DND-41 (cell line): ENCODE results near the gene KHK.

Experiments
- ATAC-seq: fragments of 200-7000 bp; cut with Tn5 transposase; 3 replicates; pipeline ENCODE4 v1.9.1; 2021; ENCODE audit warnings: low read depth; ENCODE audit not compliant: insufficient read depth
- DNase-seq: peaks from one replicate; pipeline ENCODE4 v3.0.0-alpha.2; 2020
- H2AFZ ChIP-seq: 2 replicates; pipeline ENCODE4 v1.6.0; 2012; ENCODE audit warnings: low read depth, low read length
- H3K27ac ChIP-seq: 2 replicates; pipeline ENCODE4 v1.5.1; 2012; ENCODE audit warnings: low read length, inconsistent platforms
- H3K27me3 ChIP-seq: fragments of 200-600 bp; sonication (generic); 2 replicates; pipeline ENCODE4 v1.6.0; 2012; ENCODE audit warnings: low read length, mild to moderate bottlenecking, inconsistent platforms; ENCODE audit not compliant: insufficient read depth, poor library complexity
- H3K36me3 ChIP-seq: 2 replicates; pipeline ENCODE4 v1.5.1; 2012; ENCODE audit warnings: low read length, inconsistent platforms; ENCODE audit not compliant: insufficient read depth
- H3K4me1 ChIP-seq: 2 replicates; pipeline ENCODE4 v1.5.1; 2012; ENCODE audit warnings: mild to moderate bottlenecking, low read length; ENCODE audit not compliant: insufficient read depth
- H3K4me2 ChIP-seq: 2 replicates; pipeline ENCODE4 v1.6.0; 2012; ENCODE audit warnings: mild to moderate bottlenecking, moderate library complexity, low read length, inconsistent platforms; ENCODE audit not compliant: insufficient read depth
- H3K4me3 ChIP-seq, 2 experiments: fragments of 200-600 bp in 1 of 2; shearing (Covaris generic) in 1 of 2; 2 replicates each; pipeline ENCODE4 v1.5.1; 2012 to 2016; ENCODE audit warnings: inconsistent platforms in 2 of 2, low read length in 2 of 2, mild to moderate bottlenecking in 2 of 2, low read depth in 1 of 2, moderate library complexity in 1 of 2
- H3K79me2 ChIP-seq: 2 replicates; pipeline ENCODE4 v1.6.0; 2012; ENCODE audit warnings: low read length, inconsistent platforms; ENCODE audit not compliant: insufficient read depth
- H3K9ac ChIP-seq: 2 replicates; pipeline ENCODE4 v1.6.0; 2012; ENCODE audit warnings: low read depth, mild to moderate bottlenecking, inconsistent platforms, low read length, moderate library complexity
- H3K9me3 ChIP-seq: 2 replicates; pipeline ENCODE4 v1.5.1; 2012; ENCODE audit warnings: low read length, moderate library complexity, mild to moderate bottlenecking, inconsistent platforms; ENCODE audit not compliant: insufficient read depth, severe bottlenecking
- H4K20me1 ChIP-seq: 2 replicates; pipeline ENCODE4 v1.6.0; 2012; ENCODE audit warnings: low read length; ENCODE audit not compliant: insufficient read depth
- CTCF ChIP-seq: IDR thresholded peaks from 2 replicates; pipeline ENCODE4 v1.5.1; 2012; ENCODE audit warnings: borderline replicate concordance, low read length, moderate library complexity, mild to moderate bottlenecking; ENCODE audit not compliant: poor library complexity, severe bottlenecking; ENCODE audit errors: extremely low read depth
- EZH2 ChIP-seq: IDR thresholded peaks from 3 replicates; pipeline ENCODE4 v1.6.1; 2012; ENCODE audit warnings: borderline replicate concordance, low read depth, mild to moderate bottlenecking, moderate library complexity, low read length, inconsistent platforms; ENCODE audit not compliant: severe bottlenecking

The KHK gene

GRCh38 chr2:27078267-27079194 is 8.0 kb upstream of the KHK start, which contains the start of gene EMILIN1:
EMILIN1 (plus strand) TSS chr2:27078615; CDS start chr2:27079066, 451 bp downstream.
- no peaks in the 10 kb centered on the region for H3K79me2 ChIP-seq
- peaks cover 52% of the 10 kb centered on the region for H3K4me1 ChIP-seq
- no peak within 1 kb of the TSS for H3K9ac ChIP-seq
- DNase-seq: no peak
- no peaks in the 10 kb centered on the region for H3K27me3 ChIP-seq
- H4K20me1 ChIP-seq: no peaks in the 10 kb centered on the region
- H3K27ac ChIP-seq: no peak within 1 kb of the TSS
- TF ChIP-seq EZH2: no peak
- no peak for TF ChIP-seq CTCF
- no peak within 1 kb of the TSS for H3K4me2 ChIP-seq
- no peaks in the 10 kb centered on the region for H3K9me3 ChIP-seq
- H3K4me3 ChIP-seq: no peak within 1 kb of the TSS
- H3K36me3 ChIP-seq: no peaks in the 10 kb centered on the region
- no peak for ATAC-seq
- H2AFZ ChIP-seq: no peak within 1 kb of the TSS

GRCh38 chr2:27079233-27080139 is 7.1 kb upstream of the KHK start:
- H3K36me3 ChIP-seq: no peaks in the 10 kb centered on the region
- no peaks in the 10 kb centered on the region for H3K27me3 ChIP-seq
- H3K9me3 ChIP-seq: no peaks in the 10 kb centered on the region
- H3K4me1 ChIP-seq: peaks cover 44% of the 10 kb centered on the region
- H3K4me3 ChIP-seq: no peak overlapping the region
- TF ChIP-seq EZH2: no peak
- no peaks in the 10 kb centered on the region for H4K20me1 ChIP-seq
- ATAC-seq (no peak), DNase-seq (no peak)
- no peaks in the 10 kb centered on the region for H3K79me2 ChIP-seq
- H3K27ac ChIP-seq: no peak overlapping the region
- no peak overlapping the region for H3K9ac ChIP-seq
- H2AFZ ChIP-seq: no peak overlapping the region
- H3K4me2 ChIP-seq: no peak overlapping the region

GRCh38 chr2:27080140-27080469 is 6.5 kb upstream of the KHK start:
- H3K9ac ChIP-seq: no peak overlapping the region
- ATAC-seq: no peak
- no peaks in the 10 kb centered on the region for H3K9me3 ChIP-seq
- peak overlapping the region; percentile 91; the same call in 1 of the 2 replicates for H3K27ac ChIP-seq
- DNase-seq: no peak
- no peak for TF ChIP-seq EZH2
- TF ChIP-seq CTCF: no peak
- H3K4me2 ChIP-seq: no peak overlapping the region
- peak overlapping the region; percentile 81; the same call in 1 of the 2 replicates for H2AFZ ChIP-seq
- H3K27me3 ChIP-seq: no peaks in the 10 kb centered on the region
- no peaks in the 10 kb centered on the region for H4K20me1 ChIP-seq
- H3K4me1 ChIP-seq: peaks cover 44% of the 10 kb centered on the region
- H3K36me3 ChIP-seq: no peaks in the 10 kb centered on the region
- H3K4me3 ChIP-seq: no peak overlapping the region
- no peaks in the 10 kb centered on the region for H3K79me2 ChIP-seq
